Stimulated activated CD8-positive, alpha-beta memory T cell treated with anti-CD3 and anti-CD28 coated beads, Interleukin-15, amount 100 ng/mL, for 48 hours (primary cell): Measurements from ENCODE around the gene GJB5.
"Not testable (repeated sequence)": the region's sequence is repeated elsewhere in the genome, so short reads cannot be mapped to it uniquely, and the experiment has no call there.

Experiments
- DNase-seq, 2 donors: peaks; one replicate each; pipeline ENCODE4 v3.0.0-alpha.2; 2020; ENCODE audit warnings: low read depth in 2 of 2

GJB5 gene

DNA sequence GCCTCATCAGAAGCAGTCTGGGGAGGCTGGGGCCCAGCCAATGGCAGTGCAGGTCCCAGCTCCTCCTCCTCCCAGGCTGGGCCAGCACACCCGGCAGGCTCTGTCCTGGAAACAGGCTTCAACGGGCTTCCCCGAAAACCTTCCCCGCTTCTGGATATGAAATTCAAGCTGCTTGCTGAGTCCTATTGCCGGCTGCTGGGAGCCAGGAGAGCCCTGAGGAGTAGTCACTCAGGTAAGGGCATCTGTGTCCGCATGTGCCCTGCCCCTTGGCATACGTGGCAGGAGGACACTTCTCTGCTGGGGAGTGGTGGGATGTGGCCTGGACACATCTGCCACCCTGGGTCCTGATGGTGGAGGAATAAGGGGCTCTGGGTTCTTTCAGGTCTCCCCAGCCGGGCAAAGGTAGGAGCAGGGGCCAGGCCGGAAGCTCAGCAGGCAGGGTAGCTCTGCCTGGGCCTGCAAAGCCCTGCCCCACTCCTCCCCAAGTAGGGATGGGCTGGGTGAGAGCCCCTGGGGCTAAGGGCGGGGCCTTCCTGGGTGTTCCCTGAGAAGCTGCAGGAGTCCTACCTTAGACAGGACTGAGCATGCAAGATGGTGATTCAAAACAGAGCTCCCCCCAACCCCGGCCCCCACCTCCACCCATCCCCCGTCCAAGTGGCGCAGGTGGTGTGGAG lies at the start of gene GJB5:
Gene GJB5, plus strand, starts transcription at position 84 of the 674 bp plus-strand sequence. CDS start 2,284 bp downstream, outside the sequence.
- no peak for DNase-seq

DNA sequence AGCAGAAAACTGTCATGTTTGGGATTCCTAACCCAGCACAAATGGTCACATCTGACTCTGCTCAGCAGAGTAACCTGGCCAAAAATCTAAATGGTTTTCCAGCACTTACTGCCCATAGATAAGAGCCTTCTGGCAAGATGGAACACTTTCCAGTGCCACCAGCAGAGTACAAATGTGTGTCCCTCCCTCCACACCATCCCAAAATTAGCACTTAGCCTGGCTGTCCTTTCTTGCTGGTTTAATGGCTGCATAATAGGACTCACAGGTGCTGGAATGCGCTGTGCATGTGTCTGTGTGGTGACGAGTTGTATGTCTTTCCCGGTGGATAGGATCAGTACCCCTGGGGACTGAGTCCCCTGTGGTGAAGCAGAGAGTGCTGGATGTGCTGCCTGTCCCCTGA lies 49.8 kb upstream of the GJB5 start:
- no peak for DNase-seq

DNA sequence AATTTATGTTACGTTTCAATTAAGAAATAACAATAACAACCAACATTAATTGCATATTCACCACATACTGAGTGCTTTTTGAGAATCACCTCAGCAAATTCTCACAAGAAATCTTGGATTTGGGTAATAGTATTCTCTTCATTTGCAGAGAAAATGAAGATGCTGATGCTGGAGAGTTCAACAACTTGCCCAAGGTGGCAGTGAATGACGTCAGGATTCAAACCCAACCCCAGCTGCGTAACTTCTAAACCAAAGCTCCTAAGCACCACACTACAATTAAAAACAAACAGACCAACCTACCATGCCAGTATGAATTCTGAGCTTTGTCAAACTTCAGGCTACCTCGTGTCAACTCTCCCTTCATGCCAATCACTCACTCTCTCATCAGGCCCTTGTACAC lies 46.7 kb upstream of the GJB5 start:
- no peak for DNase-seq

DNA sequence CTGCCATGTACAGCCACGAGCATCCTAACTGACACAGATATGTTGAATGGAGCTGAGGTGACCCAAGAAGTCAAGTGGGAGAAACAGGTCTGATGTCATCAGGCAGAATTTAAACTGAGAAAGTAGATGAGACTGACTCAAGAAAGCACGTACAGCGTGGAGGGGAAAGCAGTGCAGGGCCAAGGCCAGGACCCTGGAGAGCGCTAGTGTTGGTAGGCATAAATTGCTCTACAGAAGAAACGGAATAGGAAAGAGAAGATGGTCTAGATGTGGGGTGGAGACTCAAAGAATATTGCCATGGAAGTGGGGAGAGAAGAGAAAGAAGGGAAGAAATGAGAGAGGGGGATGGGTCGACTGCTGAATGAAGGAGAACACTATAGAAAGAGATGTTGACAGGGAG lies 45.3 kb upstream of the GJB5 start:
- no peak for DNase-seq

DNA sequence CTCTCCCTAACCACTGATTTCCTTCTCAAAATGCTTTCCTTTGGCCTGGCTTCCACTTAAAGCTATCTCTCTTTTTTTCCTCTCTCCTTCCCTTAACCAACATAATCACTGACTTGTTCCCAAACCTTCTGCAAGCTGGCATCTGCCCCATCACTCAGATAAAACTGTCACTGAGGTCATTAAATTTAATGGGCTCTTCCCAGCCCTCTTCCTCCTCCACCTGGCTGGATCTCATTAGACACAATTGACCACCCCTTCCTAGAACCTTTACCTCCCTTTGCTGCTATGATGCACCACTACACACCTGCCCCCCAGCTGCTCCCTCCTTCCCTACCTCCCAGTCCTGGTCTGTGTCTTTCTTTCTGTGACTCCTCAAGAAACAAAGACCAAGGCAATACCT lies 44.0 kb upstream of the GJB5 start:
- no peak for DNase-seq

DNA sequence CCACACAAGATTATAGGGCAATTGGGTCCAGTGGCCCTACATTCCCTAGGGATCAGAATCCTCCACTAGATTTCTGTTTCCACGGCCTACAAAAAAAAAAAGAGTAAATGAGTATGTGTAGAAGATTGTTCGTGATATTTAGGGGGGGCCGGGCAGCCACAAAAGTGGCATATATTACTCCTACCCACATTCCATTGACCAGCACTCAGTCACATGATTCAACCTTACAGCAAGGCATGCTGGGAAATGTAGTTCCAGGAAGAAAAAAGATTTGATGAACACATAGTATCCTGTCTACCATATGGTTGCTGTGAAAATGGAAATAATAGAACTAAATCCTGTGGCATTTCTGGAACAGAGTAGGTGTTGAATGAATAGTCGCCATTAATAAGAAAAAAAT lies 43.4 kb upstream of the GJB5 start:
- no peak for DNase-seq

DNA sequence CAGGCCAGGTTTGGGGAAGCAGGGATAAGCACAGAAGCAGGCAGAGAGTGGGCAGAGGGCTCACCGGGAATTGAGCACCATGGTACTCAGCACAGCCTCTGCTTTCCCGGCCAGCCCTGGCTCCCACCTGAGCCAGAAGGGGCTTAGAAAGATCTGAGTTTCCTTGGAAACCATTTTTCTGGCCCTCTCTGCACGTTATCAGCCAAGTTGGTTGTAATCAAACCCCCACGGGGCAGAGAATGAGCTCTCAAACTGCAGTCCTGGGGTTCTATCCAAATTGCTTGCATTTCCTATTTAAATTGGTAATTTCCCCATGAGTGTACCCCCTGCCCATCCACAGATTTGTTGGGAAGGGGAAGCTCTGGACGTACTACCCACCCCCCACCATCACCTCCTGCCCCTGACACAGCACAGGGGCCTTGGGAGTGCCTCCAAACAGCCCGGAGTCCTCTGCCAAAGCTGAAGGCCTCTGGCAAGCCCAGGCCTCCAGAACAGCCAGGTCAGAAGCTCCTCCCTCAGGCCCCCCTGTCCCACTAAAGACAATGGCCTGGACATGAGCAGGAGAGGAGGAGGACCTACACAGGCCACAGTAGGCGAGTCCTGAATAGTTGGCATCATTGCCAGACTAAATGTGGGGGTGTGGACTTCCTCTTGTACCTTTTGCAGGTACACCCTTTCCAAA lies 42.7 kb upstream of the GJB5 start:
- no peak for DNase-seq

DNA sequence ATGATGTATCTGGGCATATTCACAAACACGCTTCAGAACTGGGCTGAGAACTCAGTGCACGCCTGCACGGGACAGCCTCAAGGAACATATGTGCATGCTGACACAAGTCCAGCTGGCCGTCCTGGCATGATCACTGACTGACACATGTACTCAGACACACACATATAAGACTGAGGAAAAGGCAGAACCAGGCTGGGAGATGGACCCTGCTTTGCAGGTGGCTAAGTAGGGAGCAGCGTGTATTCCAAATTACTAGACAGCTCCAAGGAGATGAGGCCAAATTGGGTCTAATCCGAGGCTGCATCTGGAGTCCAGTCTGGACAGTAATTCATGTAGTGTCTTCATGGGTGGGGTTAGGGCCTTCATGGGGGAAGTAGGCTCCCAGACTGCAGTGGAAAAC lies 41.4 kb upstream of the GJB5 start:
- no peak for DNase-seq

DNA sequence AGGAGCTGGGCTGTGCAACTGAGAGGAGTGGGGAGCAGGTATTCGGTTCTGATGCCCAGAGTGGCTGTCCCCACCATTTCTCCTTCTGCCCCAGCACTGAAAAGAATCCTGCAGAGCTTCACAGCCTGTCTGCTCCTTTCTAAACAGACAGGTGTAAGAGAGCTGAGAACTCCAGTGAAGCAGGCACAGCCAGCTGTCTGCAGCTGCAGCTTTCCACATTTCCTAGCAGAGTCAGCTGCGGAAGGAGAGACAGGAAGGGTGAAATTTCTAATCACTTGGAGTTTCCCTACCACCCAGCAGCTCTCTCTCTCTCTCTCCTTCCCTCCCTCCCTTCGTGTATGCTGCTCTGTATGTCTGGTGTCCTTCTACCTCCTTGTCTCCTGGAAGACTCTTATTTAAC lies 40.5 kb upstream of the GJB5 start:
- DNase-seq = no peak

DNA sequence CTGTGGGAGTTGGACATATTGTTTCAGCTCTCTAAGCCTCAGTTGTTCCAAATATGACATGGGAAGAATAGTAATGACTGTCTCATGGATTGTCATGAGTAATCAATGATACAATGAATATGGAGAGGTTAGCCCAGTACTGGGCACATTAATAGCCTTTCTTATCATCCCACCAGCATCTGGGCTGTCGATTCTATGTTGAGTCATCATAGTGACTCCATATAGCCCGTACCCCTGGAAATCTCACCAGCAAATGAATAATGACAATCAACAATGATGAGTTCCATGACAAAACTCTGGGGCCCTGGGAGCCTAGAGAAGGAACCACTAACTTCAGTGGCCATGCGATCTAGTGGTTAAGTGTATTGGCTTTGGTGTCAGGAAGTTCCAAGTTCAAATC lies 39.7 kb upstream of the GJB5 start:
- DNase-seq = no peak

DNA sequence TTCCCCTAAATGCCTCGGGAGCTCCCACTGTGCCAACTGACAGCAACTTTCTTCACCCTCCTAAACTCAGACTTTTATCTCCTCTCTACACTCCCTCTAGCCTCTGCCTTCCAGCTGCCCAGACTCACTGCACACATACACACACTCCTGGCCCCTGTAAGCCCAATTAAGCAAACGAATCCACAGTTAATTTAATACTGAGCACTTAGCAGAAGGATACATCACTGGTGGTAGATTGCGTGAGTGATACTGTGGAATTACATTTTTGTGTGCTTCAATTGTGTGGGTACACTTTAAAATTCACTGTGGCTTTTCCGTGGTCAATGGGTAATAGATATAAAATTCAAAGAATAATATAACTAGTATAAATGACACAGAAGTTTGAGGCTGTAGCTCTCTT lies 33.6 kb upstream of the GJB5 start:
- DNase-seq = no peak

DNA sequence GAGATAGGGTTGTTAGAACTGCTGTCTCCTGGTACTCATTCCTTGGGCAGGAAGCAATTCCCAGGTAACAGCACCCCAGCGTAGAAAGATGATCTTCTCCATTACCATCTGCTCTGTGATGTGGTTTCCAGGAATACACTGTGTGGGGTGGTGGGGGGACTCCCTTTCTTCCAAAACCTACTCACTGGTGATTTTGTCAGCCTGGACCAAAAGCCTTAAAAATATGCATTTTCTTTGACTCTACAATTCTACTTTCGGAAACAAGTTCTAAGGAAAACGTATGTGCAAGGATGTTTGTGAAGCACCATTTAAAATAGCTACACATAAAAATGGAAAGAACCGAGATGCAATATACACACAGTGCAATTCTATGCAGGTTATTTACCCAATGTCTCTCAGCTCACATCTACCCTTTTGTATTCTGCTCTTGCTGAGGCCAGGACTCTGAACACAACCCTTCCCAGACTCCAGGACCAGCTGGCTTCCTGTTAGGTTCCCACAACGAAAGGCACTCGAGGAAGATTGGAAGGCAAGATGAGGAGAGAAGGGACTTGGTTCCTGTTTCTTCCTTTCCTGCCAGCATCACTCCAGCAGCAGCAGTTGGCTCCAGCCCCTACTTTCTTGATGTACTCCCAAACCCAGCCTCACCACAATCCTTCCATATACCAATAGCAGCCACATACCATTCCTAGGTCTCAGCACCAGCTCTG lies 33.0 kb upstream of the GJB5 start:
- no peak for DNase-seq

DNA sequence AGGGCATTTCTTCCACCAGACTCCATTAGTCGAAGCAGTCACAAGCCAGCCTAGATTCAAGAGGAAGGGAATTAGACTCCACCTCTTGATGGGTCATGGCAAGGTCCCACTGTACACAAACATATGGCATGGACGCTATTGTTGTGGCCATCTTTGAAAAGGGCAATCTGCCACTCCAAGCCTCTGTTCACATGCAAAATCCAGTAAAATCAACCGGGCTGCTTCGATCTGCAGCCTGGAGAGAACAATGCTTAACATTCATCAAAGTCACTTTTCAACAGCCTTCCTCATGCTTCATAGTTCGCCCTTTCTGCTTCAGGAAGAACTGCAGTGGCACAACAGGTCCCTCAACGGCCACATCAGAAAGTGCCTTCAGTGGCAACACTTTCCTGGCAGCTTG lies 28.0 kb upstream of the GJB5 start:
- no peak for DNase-seq

DNA sequence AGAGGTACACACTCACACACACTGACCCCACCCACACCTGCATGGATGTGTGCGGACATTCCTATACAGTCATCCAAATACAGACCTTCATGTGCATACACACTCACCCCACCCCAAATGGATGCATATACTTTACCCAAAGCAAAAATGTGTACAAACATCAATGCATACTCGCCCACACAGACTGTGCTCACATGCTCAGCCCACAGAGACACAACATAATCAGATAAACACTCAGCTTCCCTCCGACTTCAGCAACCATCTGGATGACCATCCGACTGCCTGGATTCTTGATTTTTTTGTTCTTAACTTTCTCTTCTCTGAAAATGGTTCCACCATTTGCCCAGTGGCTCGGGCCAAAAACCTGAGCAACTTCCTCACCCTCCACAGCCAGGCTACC lies 24.4 kb upstream of the GJB5 start:
- no peak for DNase-seq

DNA sequence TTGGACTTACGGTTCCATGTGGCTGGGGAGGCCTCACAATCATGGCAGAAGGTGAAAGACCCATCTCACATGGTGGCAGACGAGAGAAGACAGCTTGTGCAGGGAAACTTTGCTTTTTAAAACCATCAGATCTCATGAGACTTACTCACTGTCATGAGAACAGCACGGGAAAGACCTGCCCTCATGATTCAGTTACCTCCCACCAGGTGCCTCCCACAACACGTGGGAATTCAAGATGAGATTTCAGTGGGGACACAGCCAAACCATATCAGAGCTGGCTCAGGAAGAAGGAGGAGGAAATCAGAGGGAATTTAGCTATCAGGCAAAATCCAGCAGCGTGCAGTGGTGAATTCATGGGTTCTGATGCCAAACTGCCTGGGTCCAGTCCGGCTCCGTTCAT lies 22.0 kb upstream of the GJB5 start:
- not testable (repeated sequence) for DNase-seq

DNA sequence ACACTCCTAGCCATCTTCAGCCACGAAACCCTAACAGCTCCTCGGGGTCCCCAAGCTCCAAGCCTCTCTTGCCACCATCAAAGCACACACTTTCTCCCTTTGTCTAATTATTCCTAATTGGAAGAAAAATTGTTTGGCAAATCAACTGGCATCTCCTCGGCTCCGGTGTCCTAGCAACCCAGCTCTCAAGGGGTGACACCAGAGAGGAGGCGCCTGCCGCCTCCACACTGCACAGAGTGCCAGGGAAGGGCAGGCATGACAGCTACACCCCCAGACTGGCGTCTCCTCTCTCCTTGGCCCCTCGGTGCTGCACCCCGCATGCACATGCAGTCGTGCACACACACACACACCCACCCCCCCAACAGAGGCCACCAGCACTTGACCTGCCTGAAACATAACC lies 18.2 kb upstream of the GJB5 start:
- DNase-seq = no peak

DNA sequence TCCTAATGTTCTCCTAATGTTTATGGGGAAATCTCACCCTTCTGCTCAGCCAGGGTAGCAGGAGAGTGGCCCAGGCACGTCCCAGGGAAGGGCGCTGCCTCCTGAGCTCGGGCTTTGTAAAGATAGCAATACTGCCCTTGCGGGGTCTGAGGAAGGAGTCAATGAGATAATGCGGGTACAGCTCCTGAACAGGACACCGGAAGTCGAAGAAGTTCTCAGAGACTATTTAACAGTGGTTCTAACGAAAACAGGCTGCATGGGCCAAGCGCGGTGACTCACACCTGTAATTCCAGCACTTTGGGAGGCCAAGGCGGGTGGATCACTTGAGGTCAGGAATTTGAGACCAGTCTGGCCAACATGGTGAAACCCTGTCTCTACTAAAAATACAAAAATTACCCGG lies 17.6 kb upstream of the GJB5 start:
- not testable (repeated sequence) for DNase-seq

DNA sequence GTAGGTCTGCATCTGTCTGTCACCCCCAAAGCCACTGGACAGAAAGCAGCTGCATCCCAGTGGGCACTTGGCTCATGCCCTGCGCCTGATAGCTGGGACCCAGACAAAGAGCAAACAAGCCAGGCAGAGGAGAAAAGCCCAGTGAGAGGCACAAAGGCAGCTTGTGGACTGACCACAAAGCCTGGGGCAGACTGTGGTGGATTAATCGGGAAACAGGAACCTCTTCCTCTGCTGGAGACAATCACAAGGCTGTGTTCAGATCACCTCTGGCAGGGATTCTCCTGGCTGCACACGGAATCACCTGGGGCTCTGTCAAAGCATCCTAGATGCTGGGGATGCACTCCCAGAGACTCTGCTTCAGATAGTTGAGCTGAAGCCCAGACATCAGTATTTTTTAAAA lies 15.2 kb upstream of the GJB5 start:
- no peak for DNase-seq

DNA sequence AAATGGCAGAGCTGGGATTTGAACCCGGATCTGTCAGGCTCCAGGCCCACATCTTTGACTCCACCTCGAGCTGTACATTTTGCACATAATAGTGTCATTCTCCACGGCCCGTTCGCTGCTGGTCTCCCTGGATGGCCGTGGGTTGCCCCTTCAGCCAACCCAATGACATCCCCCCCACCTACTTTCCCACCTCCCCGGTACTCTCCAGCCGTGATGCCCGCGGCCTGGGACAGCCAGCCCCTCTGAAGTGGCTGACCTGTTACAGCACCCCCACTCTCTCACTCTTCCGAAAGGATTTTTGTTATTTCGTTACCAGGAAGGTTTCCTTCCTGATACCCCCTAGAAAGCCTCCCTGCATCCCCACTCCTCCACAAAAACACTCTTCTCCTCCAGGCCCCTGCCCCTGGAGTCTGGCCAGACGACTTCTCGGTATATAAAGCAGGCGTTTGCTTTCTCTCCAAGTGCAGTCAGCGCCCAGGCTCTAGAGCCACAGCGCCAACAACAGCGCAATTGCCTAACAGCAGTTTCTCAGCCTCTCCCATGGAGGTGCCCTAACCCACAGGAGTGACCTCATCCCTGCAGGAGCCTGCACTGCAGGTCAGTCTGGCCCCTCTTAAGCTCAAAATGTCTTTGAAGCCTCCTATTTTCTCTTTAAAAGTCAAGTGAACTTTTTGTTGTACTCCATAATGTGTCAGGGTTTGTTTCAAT lies 14.5 kb upstream of the GJB5 start:
- DNase-seq = no peak

DNA sequence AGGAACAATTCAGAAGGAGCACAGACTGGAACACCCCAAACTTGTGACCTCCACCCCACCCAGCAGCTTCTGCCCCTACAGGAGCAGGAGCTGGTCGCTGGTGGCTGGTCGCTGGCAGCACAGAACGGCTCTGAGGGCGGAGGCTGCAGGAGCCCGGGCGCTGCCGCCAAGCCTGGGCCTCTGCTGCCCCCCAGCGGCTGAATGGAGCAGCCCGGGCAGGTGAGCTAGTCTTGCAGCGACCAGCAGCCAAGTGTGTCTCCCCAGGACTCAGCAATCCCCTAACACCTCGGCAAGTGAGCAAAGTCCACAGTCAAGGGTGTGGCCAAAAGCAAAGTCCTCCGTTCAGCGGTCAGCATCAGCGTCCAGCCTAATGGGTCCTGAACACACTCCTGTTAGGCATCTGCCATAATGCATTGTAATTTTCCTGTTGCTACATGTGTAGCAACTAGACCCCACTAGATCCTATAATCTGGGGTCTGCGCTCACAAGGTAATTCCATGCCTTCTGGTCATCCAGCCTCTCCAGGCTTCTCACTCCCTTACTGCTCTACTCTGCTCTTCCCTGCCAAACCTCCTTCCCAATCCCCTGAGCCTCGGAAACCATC lies 12.1 kb upstream of the GJB5 start:
- peak; percentile 60 to 73 for DNase-seq

DNA sequence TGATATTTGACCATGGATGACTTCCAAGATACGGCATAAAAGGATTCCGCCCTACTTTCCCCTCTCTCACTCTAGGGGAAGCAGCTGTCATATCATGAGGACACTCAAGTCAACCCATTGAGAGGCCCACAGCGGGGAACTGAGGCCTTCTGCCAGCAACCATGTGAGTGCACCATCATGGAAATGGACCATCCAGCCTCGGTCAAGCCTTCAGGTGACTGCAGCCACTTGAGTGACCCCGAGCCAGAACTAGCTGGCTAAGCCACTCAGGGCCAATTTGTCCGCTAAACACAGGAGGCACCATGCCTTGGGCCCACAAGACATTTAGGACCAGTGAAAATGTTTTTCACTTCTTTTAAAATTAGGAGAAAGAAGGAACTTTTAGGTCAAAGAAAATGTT lies 11.1 kb upstream of the GJB5 start:
- no peak for DNase-seq

DNA sequence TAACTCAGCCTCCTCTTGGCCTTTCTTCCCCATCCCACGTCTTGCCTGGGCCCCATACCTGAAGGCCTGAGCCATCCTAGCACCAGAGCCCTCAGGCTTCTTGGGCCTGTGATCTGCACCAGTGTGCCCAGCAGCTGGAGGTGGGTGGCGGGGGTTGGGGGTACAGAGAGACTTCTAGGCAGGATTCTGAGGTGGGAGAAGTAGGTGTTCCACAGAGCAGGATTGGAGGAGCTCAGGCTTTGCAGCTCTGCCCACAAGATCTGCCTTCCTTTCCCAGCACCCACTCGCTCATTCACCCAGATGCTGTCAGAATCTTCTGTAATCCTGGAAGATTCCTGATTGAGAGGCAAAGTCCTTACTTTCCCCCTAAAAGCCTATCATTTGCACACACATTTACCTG lies 10.0 kb upstream of the GJB5 start:
- no peak for DNase-seq
